Measurements from ENCODE around the gene MTRF1L.

- TF ChIP-seq POLR2A (IDR thresholded peaks at IDR 0.05; ENCODE audit: low read length) (no peak), GATA1 (IDR thresholded peaks at IDR 0.05; ENCODE audit: low read depth, low read length) (no peak)
Measured at GRCh38 chr6:152976749-152977148, 25.8 kb downstream of the MTRF1L start.

Data from erythroblast (primary cell).